NCI-H2196 treated with DMSO at 0.1 percent for 48 hours (cell line): ENCODE data around the gene MFAP2.

Source experiments
- DNase-seq: peaks from one replicate; lab custom pipeline; 2025; ENCODE audit not compliant: unreplicated experiment; lab: John Stamatoyannopoulos, UW

Gene MFAP2

GRCh38 chr1:17008208-17008855 lies 27.9 kb upstream of the MFAP2 start:
- DNase-seq: no peak

GRCh38 chr1:17007121-17007520 lies 26.7 kb upstream of the MFAP2 start:
- no peak for DNase-seq

- no peak for DNase-seq
These were observed 24.9 kb upstream of the MFAP2 start for GRCh38 chr1:17005365-17005740.

GRCh38 chr1:17004466-17005364 lies 24.3 kb upstream of the MFAP2 start:
- no peak for DNase-seq

- DNase-seq: no peak
These were observed 22.1 kb upstream of the MFAP2 start for GRCh38 chr1:17002524-17002902.

GRCh38 chr1:17001760-17002523 lies 21.5 kb upstream of the MFAP2 start:
- no peak for DNase-seq

- no peak for DNase-seq
These were observed 19.4 kb upstream of the MFAP2 start for GRCh38 chr1:16999863-17000262.

- no peak for DNase-seq
These were observed 18.2 kb upstream of the MFAP2 start for GRCh38 chr1:16998589-16998988.

GRCh38 chr1:16996845-16997244 lies 16.4 kb upstream of the MFAP2 start:
- no peak for DNase-seq

- DNase-seq: no peak
These were observed 13.2 kb upstream of the MFAP2 start for GRCh38 chr1:16993521-16994038.

- DNase-seq: no peak
These were observed 12.3 kb upstream of the MFAP2 start for GRCh38 chr1:16992675-16993074.

GRCh38 chr1:16992102-16992501 lies 11.7 kb upstream of the MFAP2 start:
- no peak for DNase-seq

GRCh38 chr1:16991571-16991970 lies 11.2 kb upstream of the MFAP2 start:
- DNase-seq: no peak

GRCh38 chr1:16989676-16990391 lies 9.4 kb upstream of the MFAP2 start:
- no peak for DNase-seq

GRCh38 chr1:16988210-16988609 lies 7.8 kb upstream of the MFAP2 start:
- no peak for DNase-seq

- DNase-seq: no peak
These were observed 6.5 kb upstream of the MFAP2 start for GRCh38 chr1:16986962-16987361.

GRCh38 chr1:16986560-16986959 lies 6.1 kb upstream of the MFAP2 start:
- DNase-seq: no peak

- no peak for DNase-seq
These were observed 5.7 kb upstream of the MFAP2 start for GRCh38 chr1:16986113-16986512.

GRCh38 chr1:16984717-16985116 lies 4.3 kb upstream of the MFAP2 start:
- DNase-seq: no peak

- no peak for DNase-seq
These were observed 3.2 kb upstream of the MFAP2 start for GRCh38 chr1:16983649-16984048.

- no peak for DNase-seq
These were observed 2.5 kb upstream of the MFAP2 start for GRCh38 chr1:16982902-16983301.
